Subcutaneous adipose tissue (tissue), 4 donors: ENCODE data around the gene SLU7. TPM values are rescaled to one million over a fixed set of nuclear protein-coding genes. Genes with fewer than 3 reads are reported as not detected.

Experiments
- total RNA-seq, 4 donors: library from RNA; depleted of rRNA; stranded (reverse); fragments of >200 nt; gene quantifications; one replicate each; pipeline ENCODE4 v1.1.0, GENCODE V29; 2016
- TF ChIP-seq, protein P1 (sequence below): fragments of 450-650 bp; IDR thresholded peaks from one replicate; pipeline ENCODE4 v1.5.1; 2016; ENCODE audit warnings: low read depth, mild to moderate bottlenecking, control low read depth, antibody characterized with exemption, moderate library complexity

SLU7 gene
- total RNA-seq, 4 donors from 2014 or later = 42.8 to 98.0 (median 70.5) TPM

DNA sequence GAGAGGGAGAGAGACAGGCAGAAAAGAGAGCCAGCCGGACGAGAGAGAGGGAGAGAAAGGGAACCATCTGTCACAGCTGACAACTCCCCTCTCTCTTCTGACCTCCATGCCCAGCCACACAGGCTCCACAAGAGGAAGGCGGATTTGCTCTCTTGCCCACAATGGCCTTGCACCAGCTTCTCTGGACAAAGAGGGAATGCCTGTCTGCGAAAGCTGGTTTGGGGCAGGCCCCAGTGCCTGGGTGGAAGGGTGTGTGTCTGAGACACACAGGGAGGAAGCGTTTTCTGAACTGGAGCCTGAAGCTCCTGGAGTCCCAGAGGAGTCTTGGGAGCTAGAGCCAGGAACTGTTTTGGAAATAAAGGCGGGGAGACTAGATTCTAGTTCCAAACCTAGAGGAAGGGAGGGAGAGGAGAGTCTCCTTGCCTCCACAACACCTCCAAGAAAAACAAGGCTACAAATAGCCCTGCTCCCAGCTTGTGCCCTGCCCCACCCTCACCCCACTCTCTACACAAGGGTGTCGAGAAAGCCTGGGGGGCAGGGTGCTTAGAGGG lies 60.9 kb downstream of the SLU7 start:
- TF ChIP-seq, protein P1, sequence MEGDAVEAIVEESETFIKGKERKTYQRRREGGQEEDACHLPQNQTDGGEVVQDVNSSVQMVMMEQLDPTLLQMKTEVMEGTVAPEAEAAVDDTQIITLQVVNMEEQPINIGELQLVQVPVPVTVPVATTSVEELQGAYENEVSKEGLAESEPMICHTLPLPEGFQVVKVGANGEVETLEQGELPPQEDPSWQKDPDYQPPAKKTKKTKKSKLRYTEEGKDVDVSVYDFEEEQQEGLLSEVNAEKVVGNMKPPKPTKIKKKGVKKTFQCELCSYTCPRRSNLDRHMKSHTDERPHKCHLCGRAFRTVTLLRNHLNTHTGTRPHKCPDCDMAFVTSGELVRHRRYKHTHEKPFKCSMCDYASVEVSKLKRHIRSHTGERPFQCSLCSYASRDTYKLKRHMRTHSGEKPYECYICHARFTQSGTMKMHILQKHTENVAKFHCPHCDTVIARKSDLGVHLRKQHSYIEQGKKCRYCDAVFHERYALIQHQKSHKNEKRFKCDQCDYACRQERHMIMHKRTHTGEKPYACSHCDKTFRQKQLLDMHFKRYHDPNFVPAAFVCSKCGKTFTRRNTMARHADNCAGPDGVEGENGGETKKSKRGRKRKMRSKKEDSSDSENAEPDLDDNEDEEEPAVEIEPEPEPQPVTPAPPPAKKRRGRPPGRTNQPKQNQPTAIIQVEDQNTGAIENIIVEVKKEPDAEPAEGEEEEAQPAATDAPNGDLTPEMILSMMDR = no peak

DNA sequence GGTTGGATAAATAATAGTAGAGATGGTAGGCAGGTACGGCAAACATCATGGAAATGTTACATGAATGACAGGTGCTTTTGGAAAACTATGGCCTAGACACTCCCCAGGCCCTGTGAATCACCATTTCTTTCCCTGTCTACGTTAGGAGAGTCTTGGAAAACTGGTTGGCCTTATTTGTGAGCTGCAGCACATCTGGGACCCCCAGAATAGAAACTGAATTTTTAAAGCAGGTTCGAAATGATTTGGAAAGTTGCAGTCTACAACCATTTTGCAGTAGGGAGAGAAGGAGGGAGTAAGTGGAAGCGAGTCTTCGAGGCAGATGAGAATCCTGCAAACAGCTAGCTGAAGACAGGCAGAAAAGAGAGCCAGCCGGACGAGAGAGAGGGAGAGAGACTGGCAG lies 61.5 kb downstream of the SLU7 start:
- TF ChIP-seq, protein P1 = no peak

DNA sequence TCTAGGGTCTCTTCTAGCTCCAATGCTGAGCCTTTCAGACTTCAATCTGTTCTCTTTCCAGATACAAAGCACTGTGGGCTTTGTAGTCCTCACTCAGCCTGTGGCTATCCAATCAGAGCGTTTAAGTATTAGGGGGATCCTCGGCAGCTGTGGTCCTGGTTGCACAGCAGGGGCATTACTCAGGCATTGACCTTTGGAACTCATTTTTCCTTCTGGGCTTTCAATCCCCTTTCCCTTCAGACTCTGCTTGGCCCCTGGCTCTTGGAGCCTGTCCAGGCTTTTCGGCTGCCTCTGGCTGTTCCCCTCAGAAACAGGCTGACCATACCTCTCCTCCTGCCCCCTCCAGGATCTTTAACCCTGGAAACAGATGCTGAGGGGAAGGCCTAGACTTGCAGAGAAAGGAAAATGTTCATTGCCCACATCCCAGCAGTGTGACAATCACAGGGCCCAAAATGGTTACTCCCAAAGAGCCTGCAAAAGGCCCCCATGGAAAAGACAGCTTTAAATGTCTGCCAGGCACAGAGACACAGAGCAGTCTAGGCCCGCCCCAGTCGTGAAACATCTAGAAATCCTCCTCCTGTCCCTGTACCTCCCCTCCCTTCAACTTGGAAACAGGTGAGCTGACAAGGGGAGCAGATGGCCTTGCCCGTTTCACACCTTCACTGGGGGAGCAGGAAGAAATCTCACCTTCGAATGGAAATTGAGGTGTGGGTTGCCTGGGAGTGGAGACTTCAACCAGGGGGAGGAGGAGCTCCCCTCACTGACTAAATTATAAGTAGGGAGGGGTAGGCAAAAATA lies 62.1 kb downstream of the SLU7 start:
- TF ChIP-seq, protein P1 = no peak

DNA sequence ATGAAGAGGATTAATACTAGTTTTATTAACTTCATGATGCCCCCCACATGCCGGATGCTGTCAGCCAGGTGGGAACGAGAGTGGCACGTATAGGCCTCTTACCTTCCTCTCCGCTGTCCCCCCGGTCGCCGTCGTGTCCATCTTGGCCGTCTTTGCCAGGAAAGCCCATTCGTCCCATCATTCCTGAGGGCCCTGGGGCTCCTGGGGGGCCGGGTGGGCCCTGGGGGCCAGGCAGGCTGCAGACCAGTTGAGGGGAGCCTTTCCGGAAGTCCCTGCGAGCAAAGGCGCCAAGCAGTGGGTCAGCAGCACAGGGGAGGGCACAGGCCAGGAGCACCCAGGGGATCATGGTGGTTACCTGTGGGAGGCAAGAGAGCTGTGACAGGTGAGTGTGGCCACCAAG lies 64.2 kb downstream of the SLU7 start:
- TF ChIP-seq, protein P1 = no peak

DNA sequence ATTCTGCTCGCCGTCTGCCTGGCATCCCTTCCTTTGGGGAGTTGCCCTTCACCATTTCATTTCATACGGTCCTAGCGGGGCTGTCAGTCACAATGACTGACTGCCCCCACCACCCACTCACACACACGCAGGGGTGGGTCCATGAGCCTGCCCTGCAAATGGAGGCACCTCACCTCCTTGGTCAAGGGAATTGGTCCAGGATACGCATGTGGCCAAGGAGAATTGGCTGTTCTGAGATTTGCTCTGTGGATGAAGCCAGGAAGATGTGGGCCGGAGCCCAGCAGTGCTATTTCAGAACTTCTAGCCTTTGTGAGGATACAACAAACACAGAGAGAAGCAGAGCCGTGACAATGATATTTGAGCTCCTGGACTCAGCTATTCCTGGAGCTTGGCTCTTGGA lies 65.5 kb downstream of the SLU7 start:
- TF ChIP-seq, protein P1 = no peak

DNA sequence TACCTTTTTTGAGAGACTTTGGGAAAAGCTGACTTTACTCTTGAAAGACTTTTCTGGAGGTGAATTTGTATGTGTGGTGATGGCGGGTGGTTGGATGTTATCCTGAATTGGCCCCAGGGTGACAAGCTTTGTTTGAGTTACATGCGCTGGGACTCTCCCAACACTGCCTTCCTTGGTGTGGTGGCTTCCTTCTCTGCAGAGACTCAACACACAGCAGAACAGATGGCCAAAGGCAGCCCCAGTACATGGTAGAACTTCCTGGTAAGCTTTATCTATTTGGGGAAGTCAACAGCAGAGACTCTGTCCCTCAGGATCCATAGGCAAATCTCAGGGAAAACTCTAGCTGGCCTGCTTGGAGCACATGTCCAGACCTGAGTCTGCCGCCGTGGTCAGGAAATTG lies 66.6 kb downstream of the SLU7 start:
- TF ChIP-seq, protein P1 = no peak

Other genes with a start within 250 kb of the SLU7 start
- gene FABP6, start 189.6 kb downstream of the SLU7 start, total RNA-seq = not detected
- 1 to 10 TPM in 1 of 4 donors, under 1 TPM in 2, not detected in 1; 0.16 to 2.8 (median 0.17) TPM for gene CCNJL, start 106.5 kb downstream of the SLU7 start, total RNA-seq
- 1 to 10 TPM in 2 of 4 donors, under 1 TPM in 2; 0.57 to 1.5 (median 0.91) TPM for gene C1QTNF2, start 48.5 kb downstream of the SLU7 start, total RNA-seq
- 1 to 10 TPM; 3.6 to 5.1 (median 4.3) TPM for gene FAM200C, start 19.0 kb downstream of the SLU7 start, total RNA-seq
- 10 to 100 TPM in 1 of 4 donors, 1 to 10 TPM in 3; 1.3 to 15.0 (median 6.8) TPM for gene PTTG1, start 2.8 kb upstream of the SLU7 start, total RNA-seq